Activated CD8-positive, alpha-beta memory T cell treated with anti-CD3 and anti-CD28 coated beads for 24 hours (primary cell): ENCODE results near the gene GNAS.
A peak's percentile ranks its signal among the peaks of the same experiment; 100 is the strongest.

Experiments
- DNase-seq: peaks from one replicate; pipeline ENCODE4 v3.0.0-alpha.2; 2020

GNAS gene

GRCh38 chr20:58901488-58902402 is 49.2 kb downstream of the GNAS start:
- DNase-seq, result no peak

DNA sequence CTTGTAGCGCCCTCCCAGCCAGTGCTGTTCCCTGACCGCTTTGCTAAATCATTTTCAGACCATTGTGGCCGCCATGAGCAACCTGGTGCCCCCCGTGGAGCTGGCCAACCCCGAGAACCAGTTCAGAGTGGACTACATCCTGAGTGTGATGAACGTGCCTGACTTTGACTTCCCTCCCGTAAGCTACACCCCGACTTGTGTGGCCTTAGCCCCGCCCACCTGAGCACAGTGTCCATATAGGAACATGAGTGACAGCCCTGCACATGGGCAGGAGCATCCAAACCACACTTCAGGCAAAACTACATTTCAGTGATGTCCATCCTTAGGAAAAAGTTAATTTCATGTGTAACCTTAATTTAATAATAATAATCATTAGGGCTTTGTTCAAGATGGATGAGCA is 51.1 kb downstream of the GNAS start:
- no peak for DNase-seq

GRCh38 chr20:58905236-58905635 is 52.7 kb downstream of the GNAS start:
- DNase-seq, result no peak

DNA sequence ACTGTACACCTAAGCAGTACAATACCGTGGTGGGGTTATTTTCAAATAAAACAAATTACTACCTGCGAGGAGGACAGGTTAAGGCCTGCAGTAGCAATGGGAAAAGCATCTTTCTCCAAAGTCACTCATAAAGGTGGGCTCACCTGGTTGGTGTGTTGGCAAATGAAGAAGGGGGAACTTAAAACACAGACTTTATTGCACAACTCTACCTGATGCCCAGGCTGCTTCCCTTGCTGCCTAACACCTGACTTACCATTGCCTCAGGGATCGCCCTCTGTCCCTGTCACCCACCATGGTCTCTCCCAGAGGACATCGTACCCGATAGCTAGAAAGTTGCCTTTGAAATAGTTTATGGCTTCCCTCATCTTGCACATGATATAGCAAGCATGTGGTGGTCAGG is 53.6 kb downstream of the GNAS start:
- DNase-seq, result no peak

- DNase-seq, result no peak
Observed at GRCh38 chr20:58906894-58907293, 54.4 kb downstream of the GNAS start.

GRCh38 chr20:58907320-58908137 is 55.0 kb downstream of the GNAS start:
- peak; percentile 68 for DNase-seq

GRCh38 chr20:58908221-58908620 is 55.7 kb downstream of the GNAS start:
- DNase-seq, result no peak

DNA sequence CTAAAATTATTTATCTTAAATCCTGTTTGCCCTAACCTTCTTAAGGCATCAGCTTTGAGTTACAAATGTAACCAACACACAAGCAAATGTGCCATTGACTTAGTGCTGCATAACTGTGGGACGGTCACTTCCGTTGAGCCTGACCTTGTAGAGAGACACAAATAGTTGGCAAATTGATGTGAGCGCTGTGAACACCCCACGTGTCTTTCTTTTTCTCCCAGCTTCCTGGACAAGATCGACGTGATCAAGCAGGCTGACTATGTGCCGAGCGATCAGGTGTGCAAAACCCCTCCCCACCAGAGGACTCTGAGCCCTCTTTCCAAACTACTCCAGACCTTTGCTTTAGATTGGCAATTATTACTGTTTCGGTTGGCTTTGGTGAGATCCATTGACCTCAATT is 56.4 kb downstream of the GNAS start:
- DNase-seq, result no peak

DNA sequence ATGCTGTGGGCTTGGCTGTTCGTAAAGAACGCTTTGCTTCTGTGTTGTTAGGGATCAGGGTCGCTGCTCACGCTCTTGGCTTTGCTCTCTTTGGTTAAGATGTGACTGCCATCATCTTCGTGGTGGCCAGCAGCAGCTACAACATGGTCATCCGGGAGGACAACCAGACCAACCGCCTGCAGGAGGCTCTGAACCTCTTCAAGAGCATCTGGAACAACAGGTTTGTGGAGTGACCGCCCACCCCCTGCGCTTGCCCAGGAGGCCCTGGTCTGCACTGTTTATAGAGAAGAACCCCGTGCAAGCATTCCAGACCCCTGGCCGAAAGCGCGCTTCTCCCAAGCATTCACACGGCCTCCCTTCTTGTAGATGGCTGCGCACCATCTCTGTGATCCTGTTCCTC is 57.1 kb downstream of the GNAS start:
- no peak for DNase-seq

GRCh38 chr20:58910473-58910872 is 58.0 kb downstream of the GNAS start:
- no peak for DNase-seq

DNA sequence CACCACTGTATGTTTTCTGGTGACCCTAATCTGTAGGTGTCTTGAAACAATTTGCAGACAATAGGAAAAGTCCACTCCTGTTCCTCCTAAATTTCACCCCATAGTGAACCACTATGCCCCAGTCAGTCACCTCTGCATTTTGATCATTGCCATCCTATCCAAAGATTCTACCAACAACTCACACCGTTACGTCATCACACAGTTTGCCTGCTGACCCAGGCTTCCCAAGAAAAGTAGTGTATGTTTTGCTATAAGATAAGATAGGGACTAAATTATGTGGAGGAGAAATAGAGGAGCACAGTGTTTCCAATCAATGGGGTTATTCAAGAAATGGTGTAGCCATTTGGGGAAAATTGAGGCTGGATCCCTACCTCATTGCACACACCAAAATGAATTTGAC is 58.8 kb downstream of the GNAS start:
- no peak for DNase-seq

GRCh38 chr20:58911970-58912369 is 59.5 kb downstream of the GNAS start:
- no peak for DNase-seq

- no peak for DNase-seq
Observed at GRCh38 chr20:58913079-58913478, 60.6 kb downstream of the GNAS start.

- DNase-seq, result no peak
Observed at GRCh38 chr20:58918621-58919020, 66.1 kb downstream of the GNAS start.

DNA sequence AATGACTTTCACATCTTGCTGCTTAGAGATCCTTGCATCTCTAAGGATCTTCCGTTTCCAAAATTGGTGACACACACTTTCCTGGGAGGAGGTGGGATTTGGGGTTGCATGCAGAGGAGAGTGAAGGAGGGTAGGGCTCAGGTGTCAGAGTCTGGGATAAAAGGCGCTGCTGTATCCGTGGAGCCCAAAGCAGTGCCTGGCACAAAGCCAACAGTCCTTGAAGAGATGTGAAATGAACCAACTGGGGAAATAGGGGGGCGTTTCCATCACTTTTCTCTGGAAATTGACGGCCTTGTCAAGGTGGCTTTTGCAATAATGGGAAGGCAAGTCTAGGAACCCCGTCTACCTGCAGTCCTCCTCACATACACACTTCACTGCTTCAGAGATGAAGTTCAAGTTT is 69.0 kb downstream of the GNAS start:
- no peak for DNase-seq

DNA sequence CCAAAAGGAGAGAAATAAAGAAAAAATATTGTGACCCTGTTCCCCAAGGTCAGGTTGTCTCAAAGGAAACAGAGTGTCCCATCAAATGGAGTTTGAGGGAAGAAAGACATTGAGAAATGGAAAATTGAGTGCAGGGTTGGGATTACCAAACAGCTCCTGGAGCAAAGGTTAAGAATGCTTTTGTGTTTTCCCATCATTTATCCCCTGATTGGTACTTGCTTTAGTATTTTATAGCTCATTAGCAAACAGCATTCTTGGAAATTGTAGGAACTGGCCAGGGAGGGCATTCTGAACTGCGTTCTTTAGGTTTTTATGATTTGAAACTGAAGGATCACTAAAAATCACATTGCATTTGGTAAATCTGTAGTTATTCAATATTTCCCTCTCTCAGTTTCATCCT is 69.5 kb downstream of the GNAS start:
- no peak for DNase-seq

DNA sequence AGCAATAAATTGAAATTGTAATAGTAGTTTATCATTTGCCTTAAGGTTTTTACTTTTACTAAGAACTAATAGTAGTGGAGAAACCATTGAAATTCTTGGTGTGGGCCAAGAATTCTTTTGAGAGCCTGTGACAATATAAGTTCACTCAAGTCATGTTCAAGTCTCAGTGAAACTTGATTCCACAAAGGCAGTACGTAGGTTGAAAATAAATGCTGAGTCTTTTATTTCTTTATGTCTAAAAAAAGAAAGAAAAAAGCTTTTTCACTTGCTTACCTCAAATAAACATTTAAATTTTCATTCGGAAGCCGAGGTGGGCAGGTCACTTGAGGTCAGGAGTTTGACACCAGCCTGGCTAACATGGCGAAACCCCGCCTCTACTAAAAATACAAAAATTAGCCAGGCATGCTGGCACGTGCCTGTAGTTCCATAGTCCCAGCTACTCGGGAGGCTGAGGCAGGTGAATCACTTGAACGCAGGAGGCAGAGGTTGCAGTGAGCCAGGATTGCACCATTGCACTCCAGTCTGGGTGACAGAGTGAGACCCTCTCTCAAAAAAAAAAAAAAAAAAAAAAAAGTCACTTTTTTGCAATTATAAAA is 70.7 kb downstream of the GNAS start:
- no peak for DNase-seq

DNA sequence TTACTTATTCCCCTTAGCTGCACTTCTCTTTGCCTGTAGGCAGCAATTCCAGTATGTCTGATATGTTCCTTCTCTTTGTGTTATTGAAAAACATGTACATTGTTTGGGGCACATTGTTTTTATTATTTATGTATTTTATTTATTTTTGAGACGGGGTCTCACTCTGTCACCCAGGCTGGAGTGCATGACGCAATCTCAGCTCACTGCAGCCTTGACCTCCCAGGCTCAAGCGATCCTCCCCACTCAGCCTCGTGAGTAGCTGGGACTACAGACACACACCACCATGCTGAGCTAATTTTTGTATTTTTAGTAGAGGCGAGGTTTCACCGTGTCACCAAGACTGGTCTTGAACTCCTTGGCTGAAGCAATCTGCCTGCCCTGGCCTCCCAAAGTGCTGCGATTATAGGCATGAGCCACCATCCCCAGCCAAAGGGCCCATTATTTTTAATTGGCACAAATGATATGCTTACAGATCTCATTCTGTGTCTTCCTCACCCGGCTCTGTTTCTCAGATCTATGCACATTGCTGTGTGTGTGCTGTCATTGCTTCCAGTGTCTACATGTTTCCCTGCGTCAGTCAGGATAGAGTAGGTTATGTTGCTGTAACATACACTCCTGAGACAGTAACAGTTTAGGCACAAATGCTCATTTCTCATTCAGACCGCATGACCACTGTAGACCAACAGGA is 74.4 kb downstream of the GNAS start:
- DNase-seq, result no peak

DNA sequence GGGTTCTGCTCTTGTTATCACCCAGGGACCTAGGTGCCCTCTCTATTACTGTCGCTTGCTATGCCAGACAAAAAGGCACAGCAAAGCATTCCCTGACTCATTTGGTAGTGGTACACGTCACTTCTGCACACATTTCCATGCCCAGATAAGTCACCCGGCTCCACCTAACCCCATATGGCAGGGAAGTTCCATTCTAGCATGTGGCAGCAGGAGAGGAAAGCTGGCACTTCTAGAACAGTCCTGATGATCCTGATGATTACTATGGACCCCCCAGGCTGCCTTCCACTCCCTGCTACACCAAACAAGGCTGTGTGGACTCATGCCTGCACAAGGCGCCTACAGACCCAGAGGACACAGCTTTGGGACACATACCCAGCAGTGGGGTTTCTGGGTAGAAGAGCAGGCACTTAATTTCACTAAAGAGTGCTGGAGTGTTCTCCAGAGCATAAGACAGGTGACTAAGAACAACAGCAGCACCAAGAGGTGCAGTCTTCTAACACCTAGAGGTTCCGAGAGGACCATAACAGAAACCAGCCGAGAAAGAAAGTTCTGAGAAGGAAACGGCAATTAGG is 75.1 kb downstream of the GNAS start:
- DNase-seq, result no peak

DNA sequence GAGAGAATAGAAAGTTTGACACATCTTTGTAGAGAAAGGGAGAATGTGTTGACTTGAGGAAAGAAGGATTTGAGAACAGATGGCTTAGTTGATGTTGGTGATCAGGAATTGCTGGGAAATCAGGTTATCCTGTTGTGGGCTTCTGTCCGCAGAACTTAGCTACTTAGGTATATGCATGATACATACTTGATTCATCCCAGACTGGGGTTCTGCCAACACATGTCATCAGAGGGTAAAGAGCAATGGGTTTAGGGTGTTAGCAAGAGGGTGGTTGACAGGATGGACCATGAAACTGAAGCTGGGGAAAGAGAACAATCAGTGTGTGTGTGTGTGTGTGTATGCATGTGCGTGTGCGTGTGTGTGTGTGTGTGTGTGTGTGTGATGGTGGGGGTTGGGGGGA is 78.0 kb downstream of the GNAS start:
- no peak for DNase-seq

GRCh38 chr20:58932170-58932569 is 79.7 kb downstream of the GNAS start:
- no peak for DNase-seq

- no peak for DNase-seq
Observed at GRCh38 chr20:58938078-58938477, 85.6 kb downstream of the GNAS start.

DNA sequence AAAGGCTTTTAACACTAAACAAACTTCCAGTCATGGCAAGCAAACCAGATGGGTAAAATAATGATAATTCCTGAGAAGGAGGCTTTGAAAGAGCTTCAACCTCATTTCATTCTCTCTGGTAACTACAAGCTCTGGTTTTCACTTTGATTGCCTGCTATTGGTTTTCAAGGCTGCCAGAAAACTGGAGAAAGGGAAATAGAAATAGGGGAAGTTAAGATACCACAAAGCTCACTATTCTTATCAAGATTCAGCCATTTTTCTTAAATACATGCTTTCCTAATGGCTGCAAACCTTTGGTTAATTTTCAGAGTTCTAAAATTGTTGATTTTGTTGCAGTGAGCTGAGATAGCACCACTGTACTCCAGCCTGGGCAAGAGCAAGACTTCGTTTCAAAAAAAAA is 86.0 kb downstream of the GNAS start:
- no peak for DNase-seq
